Measurements from ENCODE around the gene BORCS6. TPM values are rescaled to one million over a fixed set of nuclear protein-coding genes. Genes with fewer than 3 reads are reported as not detected.
"Not testable (repeated sequence)": the region's sequence is repeated elsewhere in the genome, so short reads cannot be mapped to it uniquely, and the experiment has no call there.

BORCS6 gene
- total RNA-seq, 1 experiment from 2014 or later, result 6.4 TPM

DNA sequence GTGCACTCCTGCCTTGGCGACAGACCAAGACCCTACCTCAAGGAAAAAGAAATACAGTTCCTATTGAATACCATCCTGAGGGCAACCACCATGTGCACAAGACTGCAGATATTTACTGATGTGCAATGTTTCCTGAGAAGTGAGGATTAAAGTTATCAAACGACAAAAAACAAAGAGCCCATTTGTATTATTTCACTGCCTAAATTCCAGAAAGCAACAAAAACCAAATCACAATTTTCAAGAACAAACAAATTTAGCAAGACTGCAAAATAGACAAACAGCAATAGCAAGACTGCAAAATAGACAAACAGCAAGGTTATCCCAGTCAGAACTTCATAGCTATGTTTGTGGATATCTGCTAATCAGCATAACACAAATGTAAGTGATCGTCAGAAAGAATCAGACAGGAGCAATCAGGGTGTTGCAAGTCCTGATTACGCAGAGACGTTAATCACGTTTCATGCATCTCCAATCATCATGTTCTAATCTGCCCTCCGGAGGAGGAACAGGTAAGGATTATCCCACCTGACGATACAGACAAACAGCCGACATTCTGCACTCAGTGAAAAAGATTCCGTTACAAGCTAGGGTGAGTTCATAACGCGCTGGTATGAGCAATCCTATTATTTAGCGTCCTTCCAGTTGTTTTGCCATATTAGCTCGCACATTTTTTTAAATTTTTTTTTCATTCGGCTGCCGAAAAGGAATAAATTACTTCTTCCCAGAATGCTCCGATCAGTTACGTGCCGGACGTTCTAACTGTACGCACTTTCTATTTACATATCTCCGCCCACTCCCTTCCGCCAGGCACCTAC lies 16.7 kb downstream of the BORCS6 start (continued):
- TF ChIP-seq ZBTB33 (IDR thresholded peaks at IDR 0.05; ENCODE audit: extremely low read depth, insufficient replicate concordance, low read length) (peak; percentile 94), POLR2A (IDR thresholded peaks at IDR 0.05; ENCODE audit: borderline replicate concordance, extremely low read depth, insufficient read depth, insufficient read length) (peak; percentile 100), YY1 (IDR thresholded peaks at IDR 0.05; ENCODE audit: extremely low read depth, insufficient replicate concordance, low read depth, low read length) (peak; percentile 81), EZH2 (IDR thresholded peaks at IDR 0.05) (no peak), EGR1 (IDR thresholded peaks at IDR 0.05; ENCODE audit: low read depth) (peak; percentile 60), ZFX (IDR thresholded peaks at IDR 0.05) (no peak), JUND (IDR thresholded peaks at IDR 0.05) (peak; percentile 96), SRF (IDR thresholded peaks at IDR 0.05; ENCODE audit: low read depth) (peak; percentile 82), SP1 (IDR thresholded peaks at IDR 0.05; ENCODE audit: low read depth) (peak; percentile 93), FOSL1 (IDR thresholded peaks at IDR 0.05; ENCODE audit: low read depth) (peak; percentile 64), TCF7L2 (IDR thresholded peaks at IDR 0.05; ENCODE audit: borderline replicate concordance, extremely low read depth, insufficient read depth, insufficient read length) (peak; percentile 20), EZH2phosphoT487 (IDR thresholded peaks at IDR 0.05; ENCODE audit: borderline replicate concordance) (no peak), CBX3 (IDR thresholded peaks at IDR 0.05; ENCODE audit: low read depth) (no peak; the same call in none of the 2 replicates), SIN3A (IDR thresholded peaks at IDR 0.05; ENCODE audit: low read depth) (peak; percentile 100), RAD21 (IDR thresholded peaks at IDR 0.05; ENCODE audit: low read depth) (no peak; the same call in 1 of the 2 replicates), CEBPB (IDR thresholded peaks at IDR 0.05; ENCODE audit: low read depth) (peak; percentile 96)
- TF ChIP-seq, protein P1, sequence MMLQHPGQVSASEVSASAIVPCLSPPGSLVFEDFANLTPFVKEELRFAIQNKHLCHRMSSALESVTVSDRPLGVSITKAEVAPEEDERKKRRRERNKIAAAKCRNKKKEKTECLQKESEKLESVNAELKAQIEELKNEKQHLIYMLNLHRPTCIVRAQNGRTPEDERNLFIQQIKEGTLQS (IDR thresholded peaks at IDR 0.05), result no peak; the same call in 1 of the 2 replicates

DNA sequence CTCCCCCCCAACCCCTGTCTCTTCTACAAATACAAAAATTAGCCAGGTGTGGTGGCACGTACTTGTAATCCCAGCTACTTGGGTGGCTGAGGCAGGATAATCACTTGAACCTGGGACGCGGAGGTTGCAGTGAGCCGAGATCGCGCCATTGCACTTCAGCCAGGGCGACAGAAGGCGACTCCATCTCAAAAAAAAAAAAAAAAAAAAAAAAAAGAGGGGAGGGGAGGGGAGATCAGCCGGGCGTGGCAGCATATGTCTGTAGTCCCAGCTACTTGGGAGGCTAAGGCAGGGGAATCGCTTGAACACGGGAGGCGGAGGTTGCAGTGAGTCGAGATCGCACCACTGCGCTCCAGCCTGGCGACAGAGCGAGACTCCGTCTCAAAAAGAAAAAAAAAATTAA lies 19.8 kb downstream of the BORCS6 start:
- H3K9me3 ChIP-seq (ENCODE audit: control insufficient read depth in 1 of 2, insufficient read depth in 1 of 2, low read depth in 1 of 2, low read length in 2 of 2); H3K27ac ChIP-seq (ENCODE audit: low read depth, low read length); intact Hi-C loops (cut with micrococcal nuclease); H3K4me3 ChIP-seq (replicated peaks in 1 of 2; ENCODE audit: low read depth in 1 of 2, low read length in 2 of 2); ATAC-seq; RAD21 ChIA-PET (ENCODE audit: low non-redundant PET in 1 of 2, low total read pairs in 2 of 2, uncharacterized antibody in 2 of 2, unreplicated experiment in 2 of 2); DNase-seq (ENCODE audit: low read depth, low spot score); H3K9ac ChIP-seq (ENCODE audit: low read length); H3K27me3 ChIP-seq (ENCODE audit: insufficient read depth, low read length); H3K36me3 ChIP-seq (ENCODE audit: control insufficient read depth in 1 of 2, insufficient read depth in 2 of 2, low read length in 2 of 2); H3K79me2 ChIP-seq (ENCODE audit: insufficient read depth, low read length); H2AFZ ChIP-seq (ENCODE audit: low read depth, low read length, poor library complexity, severe bottlenecking); H3K9me2 ChIP-seq (ENCODE audit: insufficient read depth); H4K20me1 ChIP-seq (ENCODE audit: insufficient read depth); BruUV-seq (replicated peaks); H3K4me2 ChIP-seq (ENCODE audit: low read length): not testable (repeated sequence)
- ChIA-PET CTCF (interaction anchor here (1.6 kb wide), 1 partner anchor 12 kb away, joined by 4 read pairs; no protein-coding TSS in a partner anchor), POLR2A (interaction anchor here (4.0 kb wide), 1 partner anchor 17 kb away, joined by 60 read pairs; no protein-coding TSS in a partner anchor)
- peaks cover 13 to 26% of the 10 kb centered on the region in 2 experiments for H3K4me1 ChIP-seq (ENCODE audit: control insufficient read depth in 1 of 2, insufficient read depth in 2 of 2, low read length in 2 of 2)
